COLO668 (cell line): ENCODE data around the gene CFAP53.

ENCODE experiments used
- DNase-seq: peaks from one replicate; lab custom pipeline; 2025; ENCODE audit not compliant: unreplicated experiment; lab: John Stamatoyannopoulos, UW

The CFAP53 gene

DNA sequence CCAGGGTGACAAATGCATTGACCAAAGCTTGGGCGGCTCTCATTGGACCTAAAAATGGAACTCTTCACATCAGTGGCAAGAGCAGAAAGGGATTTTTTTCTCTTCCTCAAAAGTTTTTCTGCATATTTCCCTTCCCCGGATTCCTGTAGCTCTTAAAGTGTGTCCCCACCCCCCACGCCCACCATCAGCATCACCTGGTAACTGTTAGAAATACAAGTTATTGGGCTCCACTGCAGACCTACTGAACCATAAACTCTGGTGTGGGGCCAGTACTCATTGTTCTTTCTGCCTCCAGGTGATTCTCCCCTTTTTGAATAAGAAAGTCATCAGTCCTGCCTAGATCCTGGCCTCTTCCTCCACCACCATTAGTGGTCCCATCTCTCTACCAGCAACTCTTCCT is 70.0 kb downstream of the CFAP53 start:
- DNase-seq = no peak

DNA sequence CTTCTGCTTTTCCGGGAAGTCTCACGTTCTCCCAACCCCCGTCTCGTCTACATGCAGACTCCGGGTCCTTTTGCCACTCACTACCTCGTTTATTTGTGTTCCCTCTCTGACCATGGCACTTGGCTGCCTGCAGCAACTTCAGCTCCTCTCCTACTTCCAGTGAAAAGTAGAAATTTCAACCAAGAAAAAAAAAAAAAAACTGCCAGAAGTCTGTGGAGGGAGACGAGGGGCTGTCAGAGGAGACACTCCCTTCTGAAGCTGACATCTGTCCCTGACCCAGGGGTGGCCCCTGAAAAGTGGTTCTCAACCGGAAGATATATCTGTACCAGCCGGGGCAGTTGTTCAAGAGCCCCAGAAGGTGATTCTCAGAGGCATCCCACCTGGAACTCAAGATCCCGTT is 70.6 kb downstream of the CFAP53 start:
- DNase-seq = no peak

DNA sequence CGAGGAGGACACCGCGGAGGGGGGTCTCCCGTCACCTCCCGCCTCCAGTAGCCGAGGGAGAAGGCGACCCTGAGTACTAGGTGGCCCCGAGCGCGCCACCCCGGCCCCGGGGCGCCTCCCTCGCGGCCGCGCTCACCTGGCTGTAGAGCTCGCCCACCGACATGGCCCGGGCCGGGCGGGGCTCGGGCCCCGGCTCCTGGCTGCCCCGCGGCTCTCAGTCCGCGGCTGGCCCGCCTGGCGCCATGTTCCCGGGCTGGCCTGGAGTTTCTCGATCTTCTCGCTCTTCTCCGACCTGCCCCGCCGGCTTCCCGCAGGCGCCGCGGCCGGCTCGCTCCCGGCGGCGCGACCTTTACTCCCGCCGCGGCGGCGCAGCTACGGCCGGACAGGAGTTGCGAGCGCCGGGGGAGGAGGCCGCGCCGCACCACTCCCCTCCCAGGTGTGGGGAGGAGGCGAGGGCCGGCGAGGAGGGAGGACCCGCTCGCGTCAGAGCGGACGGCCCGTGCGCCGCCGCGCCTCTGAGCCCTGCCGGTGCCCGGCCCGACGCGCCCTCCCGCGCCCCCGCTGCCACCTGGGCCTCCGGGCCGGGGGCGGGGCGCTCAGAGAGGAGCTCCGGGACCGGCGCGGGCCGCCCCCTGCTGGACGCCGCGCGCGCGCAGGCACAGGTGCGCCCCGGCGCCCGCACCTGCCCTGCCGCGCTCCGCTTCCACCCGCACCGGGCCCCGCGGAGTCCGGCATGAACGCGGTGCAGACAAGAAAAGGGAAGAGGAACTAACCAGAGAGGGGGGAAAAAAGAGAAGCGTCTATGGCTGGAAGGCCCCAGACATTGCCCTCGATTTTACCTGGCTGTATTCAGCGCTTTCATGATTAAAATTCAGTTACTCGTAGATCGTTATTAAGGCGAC is 71.4 kb downstream of the CFAP53 start, which contains the start of gene MYO5B:
Gene MYO5B, minus strand, starts transcription at position 517 of the 902 bp plus-strand sequence. Its CDS starts 354 bp downstream, at position 163.
- DNase-seq = peak; percentile 96

GRCh38 chr18:50193796-50194630 is 72.3 kb downstream of the CFAP53 start:
- peak; percentile 63 for DNase-seq

GRCh38 chr18:50192995-50193795 is 73.1 kb downstream of the CFAP53 start:
- peak; percentile 20 for DNase-seq

- DNase-seq = no peak
Measured at GRCh38 chr18:50190926-50191325, 75.4 kb downstream of the CFAP53 start.

GRCh38 chr18:50190236-50190635 is 76.1 kb downstream of the CFAP53 start:
- DNase-seq = no peak

DNA sequence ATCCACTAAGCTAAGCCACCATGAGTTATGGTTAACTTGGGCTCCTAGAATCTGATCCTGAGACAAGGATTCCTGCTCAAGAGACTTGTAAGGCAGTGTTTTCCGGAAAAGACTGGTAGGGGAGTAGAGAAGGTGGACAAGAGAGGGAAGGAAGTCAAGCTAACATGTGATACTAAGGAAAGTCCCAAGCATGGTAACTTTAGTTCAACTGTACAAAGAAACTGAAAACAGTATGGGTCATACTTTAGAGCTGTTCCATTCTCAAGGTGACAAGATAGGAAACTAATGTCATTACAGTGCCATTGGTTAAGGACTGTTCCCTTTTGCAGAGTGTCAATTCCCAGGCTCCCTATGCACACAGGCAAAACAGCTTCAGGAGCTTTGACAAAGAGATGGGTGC is 77.1 kb downstream of the CFAP53 start:
- no peak for DNase-seq

GRCh38 chr18:50188652-50189051 is 77.6 kb downstream of the CFAP53 start:
- DNase-seq = no peak

DNA sequence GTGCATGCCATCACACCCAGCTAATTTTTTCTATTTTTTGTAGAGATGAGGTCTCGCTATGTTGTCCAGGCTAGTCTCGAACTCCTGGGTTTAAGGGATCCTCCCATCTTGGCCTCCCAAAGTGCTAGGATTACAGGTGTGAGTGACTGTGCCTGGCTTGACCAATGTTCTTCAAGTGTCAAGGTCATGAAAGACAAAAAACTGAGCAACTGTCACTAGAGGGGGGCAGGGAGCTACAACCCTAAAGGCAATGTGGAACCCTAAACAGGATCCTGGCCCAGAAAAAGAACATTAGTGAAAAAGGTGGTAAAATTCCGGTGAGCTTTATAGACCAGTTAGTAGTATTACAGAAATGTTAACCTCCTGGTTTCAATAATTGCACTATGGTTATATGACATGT is 78.6 kb downstream of the CFAP53 start:
- no peak for DNase-seq

DNA sequence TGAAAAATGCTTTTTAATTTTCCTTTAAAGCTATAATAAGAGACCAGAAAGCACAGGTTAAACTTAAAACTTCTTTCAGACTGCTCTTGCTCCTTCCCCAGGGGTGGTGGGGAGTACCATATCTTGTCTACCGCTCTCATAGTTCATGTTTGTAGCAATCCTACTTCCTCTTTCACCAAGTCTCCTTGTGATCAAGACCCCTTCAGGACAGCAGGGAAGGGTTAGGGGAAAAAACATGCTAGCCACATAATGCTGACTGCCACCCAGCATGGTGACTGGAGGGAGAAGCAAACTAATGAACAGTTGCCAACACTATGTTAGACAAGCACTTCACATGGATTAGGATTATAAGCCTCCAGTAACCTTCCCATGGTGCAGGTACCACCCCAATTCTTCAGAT is 79.9 kb downstream of the CFAP53 start:
- no peak for DNase-seq

DNA sequence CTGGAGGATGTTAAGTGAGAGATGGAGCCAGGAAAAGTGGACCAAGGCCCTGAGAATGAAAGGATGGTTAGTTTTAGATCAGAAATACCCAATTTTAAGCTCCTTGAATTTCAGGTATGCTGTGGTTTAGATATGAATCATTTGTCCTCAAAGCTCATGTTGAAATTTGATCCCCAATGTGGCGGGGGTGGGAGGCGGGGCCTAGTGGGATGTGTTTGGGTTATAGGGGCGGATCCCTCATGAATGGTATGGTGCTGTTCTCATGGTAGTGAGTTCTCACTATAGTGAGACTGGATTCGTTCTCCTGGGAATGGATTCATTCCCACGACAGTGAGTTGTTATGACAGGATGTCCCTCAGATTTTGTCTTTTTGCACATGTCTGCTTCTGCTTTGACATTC is 82.7 kb downstream of the CFAP53 start:
- DNase-seq = peak; percentile 13

- DNase-seq = no peak
Measured at GRCh38 chr18:50182511-50182910, 83.8 kb downstream of the CFAP53 start.

GRCh38 chr18:50181590-50181989 is 84.7 kb downstream of the CFAP53 start:
- DNase-seq = no peak

- no peak for DNase-seq
Measured at GRCh38 chr18:50179465-50179864, 86.8 kb downstream of the CFAP53 start.

DNA sequence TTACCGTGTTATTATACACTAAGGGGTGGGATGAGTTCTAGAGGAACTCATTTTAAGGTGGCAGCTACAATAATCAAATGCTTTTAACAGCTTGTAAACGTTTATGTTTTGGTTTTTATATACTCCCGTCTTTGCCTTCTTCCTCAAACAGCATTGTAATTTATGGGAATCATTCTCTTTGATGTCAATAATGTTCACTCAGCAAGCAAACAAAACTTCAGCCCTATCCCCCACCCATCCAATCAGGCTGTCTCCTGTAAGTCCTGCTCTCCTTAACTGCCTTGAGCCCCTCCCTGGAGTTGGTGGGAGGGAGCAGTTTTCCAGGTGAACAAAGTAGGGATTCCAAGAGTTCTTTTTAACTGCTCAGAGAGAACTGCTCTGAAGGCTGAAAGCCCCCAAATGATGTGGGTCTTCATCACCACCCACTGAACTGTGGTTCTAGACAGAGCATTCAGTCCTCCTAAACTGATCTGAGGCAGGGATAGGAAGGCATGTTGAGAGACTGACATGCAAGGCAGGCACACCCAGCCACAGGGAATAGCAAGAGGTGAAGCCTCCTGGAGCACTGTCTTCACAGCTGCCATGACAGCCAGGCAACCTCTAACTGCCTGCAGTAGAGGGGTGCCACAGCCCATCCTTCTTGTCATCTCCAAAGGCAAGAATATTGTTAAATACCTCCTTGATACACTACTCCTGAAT is 88.9 kb downstream of the CFAP53 start:
- DNase-seq = no peak
